ENCODE results near the gene CLIP3. TPM values are rescaled to one million over a fixed set of nuclear protein-coding genes. Genes with fewer than 3 reads are reported as not detected.

Gene CLIP3
- total and polyA plus RNA-seq, 2 donors (not counting 1 experiment from before 2014, with no cell fraction given) = 14.7 to 19.8 TPM

GRCh38 chr19:36051236-36051635, 18.6 kb upstream of the CLIP3 start:
- TF ChIP-seq EZH2 (IDR thresholded peaks at IDR 0.05; ENCODE audit: low read length, missing control alignments) (no peak), CTCF (conservative IDR thresholded peaks at IDR 0.05 in 1 of 2, IDR thresholded peaks at IDR 0.05 in 1 of 2; ENCODE audit: low read depth in 1 of 2, low read length in 2 of 2) (peak in 1 of 2 donors; percentile 6)
- H3K9ac ChIP-seq (ENCODE audit: insufficient read depth, low read length) = no peak overlapping the region
- H3K27me3 ChIP-seq (ENCODE audit: control insufficient read depth, insufficient read depth, low read length) = no peaks in the 10 kb centered on the region
- H2AFZ ChIP-seq (ENCODE audit: low read length) = no peak overlapping the region
- H3K36me3 ChIP-seq (ENCODE audit: control insufficient read depth, insufficient read depth, low read length) = no peaks in the 10 kb centered on the region
- H3K4me3 ChIP-seq (replicated peaks in 1 of 4; ENCODE audit: control extremely low read depth in 1 of 4, insufficient read depth in 1 of 4, low read depth in 3 of 4, low read length in 4 of 4) = no peak overlapping the region
- H3K4me2 ChIP-seq (ENCODE audit: extremely low read depth, insufficient read depth, low read length) = no peak overlapping the region
- peak in 1 of 2 donors; percentile 14 for DNase-seq (ENCODE audit: low read depth in 2 of 2)
- H3K4me1 ChIP-seq (ENCODE audit: control insufficient read depth, extremely low read depth, insufficient read depth, low read length) = peaks cover 3% of the 10 kb centered on the region
- no peaks in the 10 kb centered on the region for H4K20me1 ChIP-seq (ENCODE audit: control insufficient read depth, extremely low read depth, insufficient read depth, low read length)
- no peak overlapping the region for H3K27ac ChIP-seq (ENCODE audit: insufficient read depth, low read length)
- H3K9me3 ChIP-seq (ENCODE audit: control insufficient read depth, insufficient read depth, low read depth, low read length) = no peaks in the 10 kb centered on the region
- H3K79me2 ChIP-seq (ENCODE audit: control insufficient read depth, insufficient read depth, low read length) = peaks cover 10% of the 10 kb centered on the region

GRCh38 chr19:36049080-36049698, 16.5 kb upstream of the CLIP3 start:
- H3K27me3 ChIP-seq (ENCODE audit: control insufficient read depth, insufficient read depth, low read length) = no peaks in the 10 kb centered on the region
- TF ChIP-seq EZH2 (IDR thresholded peaks at IDR 0.05; ENCODE audit: low read length, missing control alignments) = no peak
- no peak for TF ChIP-seq CTCF (conservative IDR thresholded peaks at IDR 0.05 in 1 of 2, IDR thresholded peaks at IDR 0.05 in 1 of 2; ENCODE audit: low read depth in 1 of 2, low read length in 2 of 2)
- no peaks in the 10 kb centered on the region for H3K9me3 ChIP-seq (ENCODE audit: control insufficient read depth, insufficient read depth, low read depth, low read length)
- no peaks in the 10 kb centered on the region for H4K20me1 ChIP-seq (ENCODE audit: control insufficient read depth, extremely low read depth, insufficient read depth, low read length)
- H3K4me3 ChIP-seq (replicated peaks in 1 of 4; ENCODE audit: control extremely low read depth in 1 of 4, insufficient read depth in 1 of 4, low read depth in 3 of 4, low read length in 4 of 4) = no peak overlapping the region
- H3K27ac ChIP-seq (ENCODE audit: insufficient read depth, low read length) = no peak overlapping the region
- H3K4me2 ChIP-seq (ENCODE audit: extremely low read depth, insufficient read depth, low read length) = no peak overlapping the region
- H3K9ac ChIP-seq (ENCODE audit: insufficient read depth, low read length) = no peak overlapping the region
- H3K4me1 ChIP-seq (ENCODE audit: control insufficient read depth, extremely low read depth, insufficient read depth, low read length) = peaks cover 3% of the 10 kb centered on the region
- H3K36me3 ChIP-seq (ENCODE audit: control insufficient read depth, insufficient read depth, low read length) = no peaks in the 10 kb centered on the region
- H2AFZ ChIP-seq (ENCODE audit: low read length) = no peak overlapping the region
- no peaks in the 10 kb centered on the region for H3K79me2 ChIP-seq (ENCODE audit: control insufficient read depth, insufficient read depth, low read length)
- DNase-seq (ENCODE audit: low read depth in 2 of 2) = peak in 1 of 2 donors; percentile 17

GRCh38 chr19:36047835-36048234, 15.2 kb upstream of the CLIP3 start:
- Histone ChIP-seq H3K4me3 (replicated peaks in 1 of 4; ENCODE audit: control extremely low read depth in 1 of 4, insufficient read depth in 1 of 4, low read depth in 3 of 4, low read length in 4 of 4) (no peak overlapping the region), H3K27me3 (ENCODE audit: control insufficient read depth, insufficient read depth, low read length) (no peaks in the 10 kb centered on the region), H2AFZ (ENCODE audit: low read length) (no peak overlapping the region), H3K9ac (ENCODE audit: insufficient read depth, low read length) (no peak overlapping the region), H3K36me3 (ENCODE audit: control insufficient read depth, insufficient read depth, low read length) (no peaks in the 10 kb centered on the region), H3K4me1 (ENCODE audit: control insufficient read depth, extremely low read depth, insufficient read depth, low read length) (peaks cover 3% of the 10 kb centered on the region), H3K79me2 (ENCODE audit: control insufficient read depth, insufficient read depth, low read length) (no peaks in the 10 kb centered on the region), H3K27ac (ENCODE audit: insufficient read depth, low read length) (no peak overlapping the region), H3K9me3 (ENCODE audit: control insufficient read depth, insufficient read depth, low read depth, low read length) (no peaks in the 10 kb centered on the region), H3K4me2 (ENCODE audit: extremely low read depth, insufficient read depth, low read length) (no peak overlapping the region), H4K20me1 (ENCODE audit: control insufficient read depth, extremely low read depth, insufficient read depth, low read length) (no peaks in the 10 kb centered on the region)
- no peak for DNase-seq (ENCODE audit: low read depth in 2 of 2)
- TF ChIP-seq EZH2 (IDR thresholded peaks at IDR 0.05; ENCODE audit: low read length, missing control alignments) (no peak), CTCF (conservative IDR thresholded peaks at IDR 0.05 in 1 of 2, IDR thresholded peaks at IDR 0.05 in 1 of 2; ENCODE audit: low read depth in 1 of 2, low read length in 2 of 2) (no peak)

Measured in fibroblast of lung (primary cell).